Loucy (cell line): ENCODE data around the gene DNAH14.
A peak's percentile ranks its signal among the peaks of the same experiment; 100 is the strongest.

Source experiments
- H2AFZ ChIP-seq: fragments of 200-600 bp; sonication (generic); 2 replicates; pipeline ENCODE4 v1.6.0; 2016; ENCODE audit warnings: antibody characterized with exemption, mild to moderate bottlenecking, low read length, moderate library complexity
- H3F3A ChIP-seq: fragments of 200-600 bp; 2 replicates; pipeline ENCODE4 v1.6.0; 2016; ENCODE audit warnings: antibody characterized with exemption, low read depth, mild to moderate bottlenecking
- H3K27me3 ChIP-seq: fragments of 200-600 bp; sonication (generic); 2 replicates; pipeline ENCODE4 v1.6.1; 2014; ENCODE audit warnings: low read length, mild to moderate bottlenecking; ENCODE audit not compliant: insufficient read depth, poor library complexity, severe bottlenecking
- H3K36me3 ChIP-seq: fragments of 200-600 bp; sonication (generic); 2 replicates; pipeline ENCODE4 v1.6.1; 2016; ENCODE audit warnings: low read length; ENCODE audit not compliant: insufficient read depth
- H3K4me1 ChIP-seq: fragments of 200-600 bp; sonication (generic); 2 replicates; pipeline ENCODE4 v1.5.1; 2014; ENCODE audit warnings: low read length, mild to moderate bottlenecking; ENCODE audit not compliant: insufficient read depth, poor library complexity, severe bottlenecking
- H3K4me2 ChIP-seq: fragments of 200-600 bp; sonication (generic); 2 replicates; pipeline ENCODE4 v1.6.0; 2014; ENCODE audit warnings: antibody characterized with exemption, low read length, low read depth, mild to moderate bottlenecking; ENCODE audit not compliant: poor library complexity, severe bottlenecking
- H3K4me3 ChIP-seq: fragments of 200-600 bp; sonication (generic); 2 replicates; pipeline ENCODE4 v1.5.1; 2014; ENCODE audit warnings: low read length, mild to moderate bottlenecking, mixed read lengths; ENCODE audit not compliant: poor library complexity, severe bottlenecking
- H3K79me2 ChIP-seq: fragments of 200-600 bp; sonication (generic); 2 replicates; pipeline ENCODE4 v1.6.1; 2014; ENCODE audit warnings: low read length; ENCODE audit not compliant: insufficient read depth
- H3K9ac ChIP-seq: fragments of 200-600 bp; sonication (generic); 2 replicates; pipeline ENCODE4 v1.6.0; 2014; ENCODE audit warnings: mild to moderate bottlenecking, low read depth, low read length, moderate library complexity; ENCODE audit not compliant: poor library complexity, severe bottlenecking
- H3K9me2 ChIP-seq: fragments of 200-600 bp; sonication (generic); replicated peaks from 2 replicates; pipeline ENCODE4 v1.6.1; 2016; ENCODE audit warnings: low read depth, low read length, mixed read lengths
- H3K9me3 ChIP-seq: fragments of 200-600 bp; sonication (generic); 2 replicates; pipeline ENCODE4 v1.6.1; 2014; ENCODE audit warnings: mild to moderate bottlenecking, antibody characterized with exemption, low read length, low read depth; ENCODE audit not compliant: insufficient read depth
- H4K20me1 ChIP-seq: fragments of 200-600 bp; sonication (generic); 2 replicates; pipeline ENCODE4 v1.6.0; 2014; ENCODE audit warnings: antibody characterized with exemption, low read length, mild to moderate bottlenecking; ENCODE audit not compliant: insufficient read depth, poor library complexity, severe bottlenecking
- CTCF ChIP-seq: fragments of 200-600 bp; sonication (generic); conservative IDR thresholded peaks from 2 replicates; pipeline ENCODE4 v1.5.1; 2014; ENCODE audit warnings: mild to moderate bottlenecking, antibody characterized with exemption, low read length
- EZH2phosphoT487 ChIP-seq: fragments of 200-600 bp; IDR thresholded peaks from 2 replicates; pipeline ENCODE4 v1.6.1; 2018; ENCODE audit warnings: antibody characterized with exemption, mild to moderate bottlenecking, moderate library complexity, borderline replicate concordance

Gene DNAH14

GRCh38 chr1:225418598-225418997, 489.1 kb downstream of the DNAH14 start:
- Histone ChIP-seq H3K4me1 (peaks cover 43% of the 10 kb centered on the region), H3K4me3 (no peak overlapping the region), H3K27me3 (no peaks in the 10 kb centered on the region), H2AFZ (no peak overlapping the region), H3K4me2 (peak overlapping the region; percentile 1), H3F3A (peaks cover 3% of the 10 kb centered on the region; the same call in 1 of the 2 replicates), H4K20me1 (peaks cover 89% of the 10 kb centered on the region), H3K79me2 (peaks cover 100% of the 10 kb centered on the region), H3K9me2 (no peaks in the 10 kb centered on the region), H3K36me3 (peaks cover 88% of the 10 kb centered on the region), H3K9ac (no peak overlapping the region), H3K9me3 (no peaks in the 10 kb centered on the region)
- TF ChIP-seq CTCF (no peak), EZH2phosphoT487 (no peak)

- Histone ChIP-seq H3F3A (peaks cover 3% of the 10 kb centered on the region; the same call in 1 of the 2 replicates), H3K9me2 (no peaks in the 10 kb centered on the region), H3K9ac (peak overlapping the region; percentile 83), H3K79me2 (peaks cover 100% of the 10 kb centered on the region), H4K20me1 (peaks cover 95% of the 10 kb centered on the region), H3K4me2 (peak overlapping the region; percentile 99), H3K9me3 (no peaks in the 10 kb centered on the region), H3K27me3 (peaks cover under 1% of the 10 kb centered on the region), H3K4me3 (peak overlapping the region; percentile 85), H2AFZ (no peak overlapping the region), H3K4me1 (peaks cover 68% of the 10 kb centered on the region), H3K36me3 (peaks cover 53% of the 10 kb centered on the region)
- TF ChIP-seq CTCF (no peak), EZH2phosphoT487 (no peak)
Measured at GRCh38 chr1:225422031-225422605, 492.6 kb downstream of the DNAH14 start.

GRCh38 chr1:225422795-225423517, 493.5 kb downstream of the DNAH14 start:
- H3K79me2 ChIP-seq = peaks cover 99% of the 10 kb centered on the region

More at GRCh38 chr1:225422795-225423517, 493.5 kb downstream of the DNAH14 start:
- Histone ChIP-seq H3K9me2 (no peaks in the 10 kb centered on the region), H3K9me3 (no peaks in the 10 kb centered on the region), H2AFZ (no peak overlapping the region), H3K9ac (peak overlapping the region; percentile 83), H4K20me1 (peaks cover 89% of the 10 kb centered on the region), H3K4me3 (peak overlapping the region; percentile 85), H3K4me2 (peak overlapping the region; percentile 99), H3F3A (peaks cover 3% of the 10 kb centered on the region; the same call in 1 of the 2 replicates), H3K4me1 (peaks cover 61% of the 10 kb centered on the region), H3K36me3 (peaks cover 44% of the 10 kb centered on the region), H3K27me3 (peaks cover 7% of the 10 kb centered on the region)
- TF ChIP-seq EZH2phosphoT487 (no peak), CTCF (no peak)
